SH-SY5Y (cell line): ENCODE data around the gene NBAS.

ENCODE experiments used
- GATA2 ChIP-seq: IDR thresholded peaks from 2 replicates; pipeline ENCODE4 v1.6.1; 2011; ENCODE audit warnings: mild to moderate bottlenecking, low read depth, low read length
- GATA3 ChIP-seq: IDR thresholded peaks from 2 replicates; pipeline ENCODE4 v1.6.1; 2011; ENCODE audit warnings: low read depth, mild to moderate bottlenecking, low read length, moderate library complexity

- TF ChIP-seq GATA2 (no peak), GATA3 (no peak)
These were observed 288.2 kb downstream of the NBAS start for GRCh38 chr2:15272942-15273341.
